GM21423 (cell line): ENCODE measurements around the gene CLEC4G.

ENCODE experiments used
- ATAC-seq: cut with Tn5 transposase; IDR thresholded peaks from one replicate; pipeline ENCODE4 v1.9.1; 2021; ENCODE audit warnings: mild to moderate bottlenecking, moderate library complexity; ENCODE audit not compliant: unreplicated experiment

Gene CLEC4G

GRCh38 chr19:7729831-7730285 lies 2.1 kb downstream of the CLEC4G start:
- ATAC-seq = no peak

- ATAC-seq = no peak
Measured at GRCh38 chr19:7729211-7729610, 2.7 kb downstream of the CLEC4G start.

GRCh38 chr19:7725791-7726190 lies 6.1 kb downstream of the CLEC4G start:
- ATAC-seq = no peak

GRCh38 chr19:7722231-7722651 lies 9.7 kb downstream of the CLEC4G start:
- peak; percentile 62 for ATAC-seq

GRCh38 chr19:7720351-7720750 lies 11.6 kb downstream of the CLEC4G start:
- ATAC-seq = no peak

- no peak for ATAC-seq
Measured at GRCh38 chr19:7718668-7719067, 13.2 kb downstream of the CLEC4G start.

- ATAC-seq = no peak
Measured at GRCh38 chr19:7716762-7717161, 15.1 kb downstream of the CLEC4G start.

GRCh38 chr19:7715671-7716070 lies 16.2 kb downstream of the CLEC4G start:
- no peak for ATAC-seq

GRCh38 chr19:7710616-7711015 lies 21.3 kb downstream of the CLEC4G start:
- ATAC-seq = no peak

- no peak for ATAC-seq
Measured at GRCh38 chr19:7709932-7710460, 21.9 kb downstream of the CLEC4G start.

GRCh38 chr19:7706955-7707456 lies 24.9 kb downstream of the CLEC4G start:
- ATAC-seq = no peak

- no peak for ATAC-seq
Measured at GRCh38 chr19:7706188-7706954, 25.5 kb downstream of the CLEC4G start.

- peak; percentile 26 for ATAC-seq
Measured at GRCh38 chr19:7705387-7706187, 26.3 kb downstream of the CLEC4G start.

- no peak for ATAC-seq
Measured at GRCh38 chr19:7704280-7705060, 27.4 kb downstream of the CLEC4G start.

- no peak for ATAC-seq
Measured at GRCh38 chr19:7703332-7703731, 28.6 kb downstream of the CLEC4G start.

GRCh38 chr19:7701654-7702457 lies 30.1 kb downstream of the CLEC4G start, which contains the start of gene FCER2:
Gene FCER2, minus strand, starts transcription at chr19:7702131. Its CDS starts 2,371 bp downstream, at chr19:7699760.
- peak; percentile 44 for ATAC-seq

GRCh38 chr19:7701049-7701653 lies 30.8 kb downstream of the CLEC4G start:
- no peak for ATAC-seq

- no peak for ATAC-seq
Measured at GRCh38 chr19:7699417-7700401, 32.2 kb downstream of the CLEC4G start.
